ENCODE results near the gene ABI1.

The ABI1 gene

GRCh38 chr10:26765549-26765948 is 95.2 kb downstream of the ABI1 start:
- no peak for DNase-seq (ENCODE audit: low read depth in 1 of 2, low spot score in 1 of 2)
- no peak for TF ChIP-seq JUND (IDR thresholded peaks at IDR 0.05; ENCODE audit: low read depth)
- in situ Hi-C loops (cut with HindIII; ENCODE audit: low pct_unique_long_range_greater_than_20kb, low sequenced_read_pairs), result no loop called here

- TF ChIP-seq JUND (IDR thresholded peaks at IDR 0.05; ENCODE audit: low read depth), result no peak
- no peak for DNase-seq (ENCODE audit: low read depth in 1 of 2, low spot score in 1 of 2)
Observed at GRCh38 chr10:26759008-26759407, 101.8 kb downstream of the ABI1 start.

DNA sequence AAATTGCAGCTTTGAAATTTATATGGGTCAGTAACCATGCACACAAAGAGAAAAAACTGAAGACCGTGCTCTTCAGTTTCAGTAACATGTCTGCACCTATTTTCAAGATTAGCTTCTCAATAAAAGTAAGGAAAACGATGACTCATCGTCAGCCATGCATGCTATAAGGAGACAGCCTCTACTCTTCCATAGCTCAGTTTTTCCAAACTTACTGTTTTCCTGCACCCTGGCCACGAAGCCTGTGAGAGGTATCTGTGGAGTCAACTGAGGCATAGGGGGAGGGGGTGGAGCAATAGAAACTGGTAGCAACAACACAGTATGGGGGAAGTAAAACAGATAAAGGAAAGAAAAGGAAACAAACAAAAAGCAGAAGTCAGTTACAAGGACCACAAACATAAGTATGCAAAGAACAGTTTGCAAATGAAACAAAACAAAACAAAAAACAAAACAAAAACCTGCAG is 105.3 kb downstream of the ABI1 start:
- TF ChIP-seq JUND (IDR thresholded peaks at IDR 0.05; ENCODE audit: low read depth), result no peak
- no peak for DNase-seq (ENCODE audit: low read depth in 1 of 2, low spot score in 1 of 2)
- in situ Hi-C loops (cut with HindIII; ENCODE audit: low pct_unique_long_range_greater_than_20kb, low sequenced_read_pairs), result no loop called here

More at GRCh38 chr10:26759008-26759407, 101.8 kb downstream of the ABI1 start:
- in situ Hi-C loops (cut with HindIII; ENCODE audit: low pct_unique_long_range_greater_than_20kb, low sequenced_read_pairs), result no loop called here

DNA sequence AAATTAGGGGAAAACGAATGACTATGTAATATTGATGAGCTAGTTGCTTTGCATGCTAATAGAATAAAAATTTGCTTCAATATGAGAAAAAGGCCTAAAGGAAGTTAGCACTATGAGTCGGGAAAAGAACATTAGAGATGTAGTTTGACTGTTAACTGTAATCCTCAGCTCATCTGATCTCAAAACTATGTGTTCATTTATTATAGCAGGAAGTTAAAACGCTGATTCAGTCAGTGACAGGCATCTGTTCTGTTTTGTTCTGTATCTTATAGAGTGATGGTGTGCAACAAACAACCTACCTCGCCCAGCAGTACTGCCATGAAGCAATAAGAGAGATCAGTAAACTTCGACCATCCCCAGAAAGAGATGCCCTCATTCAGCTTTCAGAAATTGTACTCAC is 114.7 kb downstream of the ABI1 start:
- no peak for DNase-seq (ENCODE audit: low read depth in 1 of 2, low spot score in 1 of 2)
- TF ChIP-seq JUND (IDR thresholded peaks at IDR 0.05; ENCODE audit: low read depth), result no peak
- in situ Hi-C loops (cut with HindIII; ENCODE audit: low pct_unique_long_range_greater_than_20kb, low sequenced_read_pairs), result no loop called here

DNA sequence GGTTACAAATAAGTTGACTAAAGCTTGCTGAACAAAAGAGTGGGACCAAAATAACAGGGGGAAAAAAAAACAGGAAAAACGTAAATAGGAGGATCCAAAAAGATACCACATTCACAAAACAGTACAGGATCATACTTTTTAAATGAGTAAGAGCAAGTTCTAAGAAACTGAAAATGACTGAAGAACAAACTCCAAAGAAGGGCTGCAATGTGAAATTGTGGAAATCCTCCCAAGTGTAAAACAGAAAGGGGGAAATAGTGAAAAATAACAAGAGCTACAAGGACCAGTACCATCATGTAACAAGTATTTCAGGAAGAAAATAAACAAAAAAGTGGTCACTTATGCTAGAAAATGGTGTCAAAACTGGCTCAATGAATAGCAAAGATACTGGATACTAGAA is 116.9 kb downstream of the ABI1 start:
- no peak for DNase-seq (ENCODE audit: low read depth in 1 of 2, low spot score in 1 of 2)
- TF ChIP-seq JUND (IDR thresholded peaks at IDR 0.05; ENCODE audit: low read depth), result no peak
- in situ Hi-C loops (cut with HindIII; ENCODE audit: low pct_unique_long_range_greater_than_20kb, low sequenced_read_pairs), result no loop called here

DNA sequence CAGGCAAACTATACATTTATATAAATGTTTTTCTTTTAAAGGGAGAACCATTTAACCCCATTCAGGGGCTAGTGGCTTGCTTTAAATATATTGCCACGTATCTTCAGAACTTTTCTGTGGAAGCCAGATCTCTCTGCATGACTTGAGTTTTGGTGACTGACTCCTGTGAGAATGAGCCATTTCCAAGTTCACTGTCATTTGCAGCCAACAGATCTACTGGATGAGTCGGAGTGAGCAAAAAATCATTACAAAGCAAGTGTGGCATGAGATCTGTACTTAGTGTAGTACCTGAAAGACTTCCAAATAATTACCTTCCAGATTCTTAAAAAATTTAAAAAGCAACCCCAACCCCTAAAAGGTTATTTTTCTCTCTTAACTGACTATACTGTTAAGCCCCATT is 117.7 kb downstream of the ABI1 start:
- in situ Hi-C loops (cut with HindIII; ENCODE audit: low pct_unique_long_range_greater_than_20kb, low sequenced_read_pairs), result no loop called here
- DNase-seq (ENCODE audit: low read depth in 1 of 2, low spot score in 1 of 2), result no peak

DNA sequence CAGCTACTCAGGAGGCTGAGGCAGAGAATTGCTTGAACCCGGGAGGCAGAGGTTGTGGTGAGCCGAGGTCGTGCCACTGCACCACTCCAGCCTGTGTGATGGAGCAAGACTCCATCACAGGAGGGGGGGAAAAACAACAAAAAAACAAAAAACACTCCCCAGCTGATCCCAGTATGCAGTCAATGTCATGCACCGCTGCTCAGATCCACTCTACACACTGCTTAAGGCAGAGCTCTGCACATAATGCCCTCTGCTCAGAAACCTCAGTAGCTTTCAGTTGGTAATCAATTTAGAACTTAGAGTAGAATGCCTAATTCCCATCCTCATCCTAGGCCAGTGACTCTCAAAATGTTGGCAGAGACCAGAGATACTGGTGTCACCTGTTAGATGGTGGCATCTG is 119.4 kb downstream of the ABI1 start:
- in situ Hi-C loops (cut with HindIII; ENCODE audit: low pct_unique_long_range_greater_than_20kb, low sequenced_read_pairs), result no loop called here
- TF ChIP-seq JUND (IDR thresholded peaks at IDR 0.05; ENCODE audit: low read depth), result no peak
- DNase-seq (ENCODE audit: low read depth in 1 of 2, low spot score in 1 of 2), result no peak

More for the DNA sequence above, 117.7 kb downstream of the ABI1 start:
- no peak for TF ChIP-seq JUND (IDR thresholded peaks at IDR 0.05; ENCODE audit: low read depth)

DNA sequence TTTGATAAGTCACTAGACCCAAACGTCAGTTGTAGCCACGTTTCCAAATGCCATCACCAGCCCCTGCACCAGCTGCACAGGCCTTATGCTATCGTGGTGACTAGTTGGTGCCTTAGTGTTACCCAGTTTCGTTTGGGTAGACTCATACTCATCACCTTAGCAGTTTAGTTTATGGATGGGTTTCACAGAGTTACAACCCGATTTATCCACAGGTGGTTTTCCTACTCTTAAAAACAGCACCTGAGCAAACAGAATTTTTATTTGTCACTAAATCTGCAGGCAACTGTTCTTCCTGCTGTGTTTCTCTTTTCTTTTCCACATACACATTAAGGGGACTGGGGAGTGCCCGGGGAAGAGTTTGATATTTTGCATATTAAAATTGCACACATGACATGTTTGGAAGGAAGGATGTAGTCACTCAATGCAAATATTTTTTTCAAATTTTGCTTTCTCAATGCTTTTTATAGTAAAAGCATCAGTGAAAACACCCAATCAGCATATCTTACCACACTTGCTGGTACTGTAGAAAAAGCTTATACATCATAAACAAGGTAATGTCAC is 121.6 kb downstream of the ABI1 start:
- TF ChIP-seq JUND (IDR thresholded peaks at IDR 0.05; ENCODE audit: low read depth), result no peak
- in situ Hi-C loops (cut with HindIII; ENCODE audit: low pct_unique_long_range_greater_than_20kb, low sequenced_read_pairs), result no loop called here
- no peak for DNase-seq (ENCODE audit: low read depth in 1 of 2, low spot score in 1 of 2)

DNA sequence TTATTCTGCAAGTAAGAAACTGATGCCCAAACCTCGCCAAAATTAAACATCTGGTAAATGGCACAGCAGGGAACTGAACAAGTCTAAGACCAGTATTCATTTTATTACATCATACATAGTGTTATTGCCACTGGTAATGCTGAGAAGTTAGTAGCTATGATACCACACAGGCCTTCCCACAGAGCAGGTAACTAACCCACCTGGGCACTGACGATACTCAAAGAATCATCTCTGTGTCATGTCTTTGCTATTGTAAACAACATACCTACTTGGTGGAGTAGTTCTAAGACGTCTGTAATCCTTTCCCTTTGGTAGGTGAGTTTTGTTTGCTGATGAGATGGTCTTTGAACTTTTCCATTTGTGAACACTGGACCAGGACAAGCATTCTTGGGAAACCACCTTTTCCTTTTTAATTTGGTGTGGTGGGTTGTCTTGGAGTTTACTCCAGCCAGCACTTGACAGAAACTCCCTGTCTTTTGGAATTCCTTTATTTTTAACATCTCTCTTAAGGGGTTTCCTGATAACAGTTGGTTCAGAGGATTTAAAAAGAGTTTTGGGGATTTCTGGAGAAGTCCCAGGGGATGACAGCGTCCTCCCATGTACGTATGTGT is 122.4 kb downstream of the ABI1 start:
- in situ Hi-C loops (cut with HindIII; ENCODE audit: low pct_unique_long_range_greater_than_20kb, low sequenced_read_pairs), result no loop called here
- no peak for DNase-seq (ENCODE audit: low read depth in 1 of 2, low spot score in 1 of 2)
- TF ChIP-seq JUND (IDR thresholded peaks at IDR 0.05; ENCODE audit: low read depth), result no peak

DNA sequence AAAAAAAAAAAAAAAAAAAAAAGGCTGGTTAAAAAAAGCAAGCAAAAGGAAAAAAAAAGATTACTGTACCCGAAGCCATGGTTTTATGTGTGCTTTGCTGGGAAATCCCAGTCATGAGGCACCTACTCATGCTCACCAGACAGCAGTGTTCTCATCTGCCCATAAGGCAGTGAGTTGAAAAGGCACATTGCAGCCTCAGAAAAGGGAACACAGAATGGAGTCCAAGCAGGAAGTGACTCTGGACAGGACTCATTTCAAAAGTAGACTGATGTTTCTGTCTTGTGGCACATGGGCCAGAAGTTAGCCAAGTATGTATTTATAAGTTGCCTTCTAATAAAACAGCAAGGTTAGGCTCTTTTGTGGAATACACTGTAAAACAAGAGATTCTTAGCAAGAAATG is 123.0 kb downstream of the ABI1 start:
- no peak for DNase-seq (ENCODE audit: low read depth in 1 of 2, low spot score in 1 of 2)
- no peak for TF ChIP-seq JUND (IDR thresholded peaks at IDR 0.05; ENCODE audit: low read depth)
- in situ Hi-C loops (cut with HindIII; ENCODE audit: low pct_unique_long_range_greater_than_20kb, low sequenced_read_pairs), result no loop called here

- in situ Hi-C loops (cut with HindIII; ENCODE audit: low pct_unique_long_range_greater_than_20kb, low sequenced_read_pairs), result no loop called here
- TF ChIP-seq JUND (IDR thresholded peaks at IDR 0.05; ENCODE audit: low read depth), result no peak
- DNase-seq (ENCODE audit: low read depth in 1 of 2, low spot score in 1 of 2), result no peak
Observed at GRCh38 chr10:26735435-26735834, 125.3 kb downstream of the ABI1 start.

- DNase-seq (ENCODE audit: low read depth in 1 of 2, low spot score in 1 of 2), result peak; percentile 33 to 95
- TF ChIP-seq JUND (IDR thresholded peaks at IDR 0.05; ENCODE audit: low read depth), result no peak; the same call in 1 of the 2 replicates
- in situ Hi-C loops (cut with HindIII; ENCODE audit: low pct_unique_long_range_greater_than_20kb, low sequenced_read_pairs), result no loop called here
Observed at GRCh38 chr10:26733750-26734568, 126.8 kb downstream of the ABI1 start.

GRCh38 chr10:26730552-26730951 is 130.2 kb downstream of the ABI1 start:
- in situ Hi-C loops (cut with HindIII; ENCODE audit: low pct_unique_long_range_greater_than_20kb, low sequenced_read_pairs), result no loop called here
- no peak for DNase-seq (ENCODE audit: low read depth in 1 of 2, low spot score in 1 of 2)
- TF ChIP-seq JUND (IDR thresholded peaks at IDR 0.05; ENCODE audit: low read depth), result no peak

All from T47D (cell line).